GM21528 (cell line): ENCODE measurements around the gene RAB4B.
"Not testable (repeated sequence)": the region's sequence is repeated elsewhere in the genome, so short reads cannot be mapped to it uniquely, and the experiment has no call there.

Experiments
- ATAC-seq: cut with Tn5 transposase; IDR thresholded peaks from one replicate; pipeline ENCODE4 v1.9.1; 2021; ENCODE audit warnings: mild to moderate bottlenecking, moderate library complexity; ENCODE audit not compliant: unreplicated experiment, low FRiP score

The RAB4B gene

GRCh38 chr19:40750058-40750873, 27.8 kb upstream of the RAB4B start, which contains the start of gene ACTMAP:
Gene ACTMAP, minus strand, starts transcription at chr19:40750477. Its CDS starts 674 bp downstream, at chr19:40749803.
- ATAC-seq, result peak; percentile 82

GRCh38 chr19:40750874-40751537, 27.0 kb upstream of the RAB4B start, which contains the start of gene SNRPA:
Gene SNRPA, plus strand, starts transcription at chr19:40751203. Its CDS starts 206 bp downstream, at chr19:40751409.
- ATAC-seq, result peak; percentile 65

GRCh38 chr19:40752257-40752781, 25.7 kb upstream of the RAB4B start:
- ATAC-seq, result no peak

GRCh38 chr19:40754611-40755247, 23.3 kb upstream of the RAB4B start:
- ATAC-seq, result no peak

- ATAC-seq, result no peak
These were observed 22.8 kb upstream of the RAB4B start for GRCh38 chr19:40755248-40755624.

GRCh38 chr19:40755791-40756190, 22.3 kb upstream of the RAB4B start:
- no peak for ATAC-seq

- no peak for ATAC-seq
These were observed 21.4 kb upstream of the RAB4B start for GRCh38 chr19:40756502-40757110.

GRCh38 chr19:40758491-40758890, 19.6 kb upstream of the RAB4B start:
- ATAC-seq, result no peak

GRCh38 chr19:40759352-40759751, 18.7 kb upstream of the RAB4B start:
- ATAC-seq, result no peak

- ATAC-seq, result no peak
These were observed 15.1 kb upstream of the RAB4B start for GRCh38 chr19:40762754-40763470.

GRCh38 chr19:40763526-40763925, 14.5 kb upstream of the RAB4B start:
- ATAC-seq, result no peak

GRCh38 chr19:40763963-40764362, 14.1 kb upstream of the RAB4B start:
- ATAC-seq, result no peak

GRCh38 chr19:40766385-40766784, 11.7 kb upstream of the RAB4B start:
- ATAC-seq, result not testable (repeated sequence)

GRCh38 chr19:40768869-40769268, 9.2 kb upstream of the RAB4B start:
- no peak for ATAC-seq

GRCh38 chr19:40771101-40771862, 6.8 kb upstream of the RAB4B start:
- ATAC-seq, result not testable (repeated sequence)

- no peak for ATAC-seq
These were observed 3.0 kb upstream of the RAB4B start, which contains the start of gene MIA for GRCh38 chr19:40774916-40775631. Gene MIA, plus strand, starts transcription at chr19:40775521. Its CDS starts 22 bp downstream, at chr19:40775543.

GRCh38 chr19:40775632-40776022, 2.4 kb upstream of the RAB4B start:
- no peak for ATAC-seq

GRCh38 chr19:40776364-40776763, 1.7 kb upstream of the RAB4B start:
- no peak for ATAC-seq
